Measurements from ENCODE around the gene CMIP.

The CMIP gene

DNA sequence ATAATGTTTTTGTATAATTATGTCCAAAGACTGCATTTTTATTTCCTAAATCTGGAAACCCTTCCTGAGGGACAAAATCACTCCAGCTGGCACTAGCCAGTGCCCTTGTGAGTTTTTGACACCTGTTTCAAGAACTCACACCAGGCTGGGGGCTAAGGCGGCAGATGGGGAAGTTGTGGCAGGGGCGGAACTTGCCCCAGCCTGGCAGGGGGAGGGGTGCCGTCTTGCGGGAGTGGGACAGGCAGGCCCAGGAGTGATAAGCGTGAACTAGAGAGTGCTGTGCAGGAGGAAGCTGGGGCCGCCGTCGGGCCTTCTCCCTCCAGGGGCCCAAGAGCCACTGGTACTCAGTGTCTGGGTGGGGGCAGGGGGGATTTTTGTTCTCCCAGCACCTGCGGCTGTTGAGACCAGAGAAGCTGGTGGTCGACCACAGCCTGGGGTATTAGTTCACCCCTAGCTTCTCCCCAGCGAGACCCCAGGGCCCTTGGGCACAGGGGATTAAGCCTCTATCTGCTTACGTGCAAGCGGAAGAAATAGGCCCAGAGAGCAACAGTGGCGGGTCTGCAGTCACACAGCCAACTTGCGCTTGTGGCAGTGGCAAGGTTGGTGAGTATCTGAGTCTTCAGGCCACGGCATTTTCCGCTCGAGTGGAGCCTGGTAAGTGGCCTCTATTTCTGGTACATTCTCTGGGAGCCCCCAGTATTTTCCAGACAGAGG, 294.3 kb downstream of the CMIP start:
- no peak for TF ChIP-seq TAF1 (IDR thresholded peaks at IDR 0.05; ENCODE audit: low read depth)
- TF ChIP-seq, protein P1, sequence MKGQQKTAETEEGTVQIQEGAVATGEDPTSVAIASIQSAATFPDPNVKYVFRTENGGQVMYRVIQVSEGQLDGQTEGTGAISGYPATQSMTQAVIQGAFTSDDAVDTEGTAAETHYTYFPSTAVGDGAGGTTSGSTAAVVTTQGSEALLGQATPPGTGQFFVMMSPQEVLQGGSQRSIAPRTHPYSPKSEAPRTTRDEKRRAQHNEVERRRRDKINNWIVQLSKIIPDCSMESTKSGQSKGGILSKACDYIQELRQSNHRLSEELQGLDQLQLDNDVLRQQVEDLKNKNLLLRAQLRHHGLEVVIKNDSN (IDR thresholded peaks at IDR 0.05): no peak
- TF ChIP-seq CREB1 (IDR thresholded peaks at IDR 0.05; ENCODE audit: low read depth): no peak
- TF ChIP-seq EGR1 (IDR thresholded peaks at IDR 0.05): no peak
- no peak for TF ChIP-seq RAD21 (IDR thresholded peaks at IDR 0.05; ENCODE audit: low read depth)
- TF ChIP-seq, protein P2, sequence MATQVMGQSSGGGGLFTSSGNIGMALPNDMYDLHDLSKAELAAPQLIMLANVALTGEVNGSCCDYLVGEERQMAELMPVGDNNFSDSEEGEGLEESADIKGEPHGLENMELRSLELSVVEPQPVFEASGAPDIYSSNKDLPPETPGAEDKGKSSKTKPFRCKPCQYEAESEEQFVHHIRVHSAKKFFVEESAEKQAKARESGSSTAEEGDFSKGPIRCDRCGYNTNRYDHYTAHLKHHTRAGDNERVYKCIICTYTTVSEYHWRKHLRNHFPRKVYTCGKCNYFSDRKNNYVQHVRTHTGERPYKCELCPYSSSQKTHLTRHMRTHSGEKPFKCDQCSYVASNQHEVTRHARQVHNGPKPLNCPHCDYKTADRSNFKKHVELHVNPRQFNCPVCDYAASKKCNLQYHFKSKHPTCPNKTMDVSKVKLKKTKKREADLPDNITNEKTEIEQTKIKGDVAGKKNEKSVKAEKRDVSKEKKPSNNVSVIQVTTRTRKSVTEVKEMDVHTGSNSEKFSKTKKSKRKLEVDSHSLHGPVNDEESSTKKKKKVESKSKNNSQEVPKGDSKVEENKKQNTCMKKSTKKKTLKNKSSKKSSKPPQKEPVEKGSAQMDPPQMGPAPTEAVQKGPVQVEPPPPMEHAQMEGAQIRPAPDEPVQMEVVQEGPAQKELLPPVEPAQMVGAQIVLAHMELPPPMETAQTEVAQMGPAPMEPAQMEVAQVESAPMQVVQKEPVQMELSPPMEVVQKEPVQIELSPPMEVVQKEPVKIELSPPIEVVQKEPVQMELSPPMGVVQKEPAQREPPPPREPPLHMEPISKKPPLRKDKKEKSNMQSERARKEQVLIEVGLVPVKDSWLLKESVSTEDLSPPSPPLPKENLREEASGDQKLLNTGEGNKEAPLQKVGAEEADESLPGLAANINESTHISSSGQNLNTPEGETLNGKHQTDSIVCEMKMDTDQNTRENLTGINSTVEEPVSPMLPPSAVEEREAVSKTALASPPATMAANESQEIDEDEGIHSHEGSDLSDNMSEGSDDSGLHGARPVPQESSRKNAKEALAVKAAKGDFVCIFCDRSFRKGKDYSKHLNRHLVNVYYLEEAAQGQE (IDR thresholded peaks at IDR 0.05; ENCODE audit: low read depth): no peak
- no peak for TF ChIP-seq ZBTB7A (IDR thresholded peaks at IDR 0.05; ENCODE audit: low read depth)
- TF ChIP-seq EP300 (IDR thresholded peaks at IDR 0.05; ENCODE audit: borderline replicate concordance): no peak
- TF ChIP-seq, protein P3, sequence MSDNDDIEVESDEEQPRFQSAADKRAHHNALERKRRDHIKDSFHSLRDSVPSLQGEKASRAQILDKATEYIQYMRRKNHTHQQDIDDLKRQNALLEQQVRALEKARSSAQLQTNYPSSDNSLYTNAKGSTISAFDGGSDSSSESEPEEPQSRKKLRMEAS (IDR thresholded peaks at IDR 0.05): no peak
- TF ChIP-seq TEAD4 (IDR thresholded peaks at IDR 0.05): no peak
- no peak for TF ChIP-seq FOXM1 (IDR thresholded peaks at IDR 0.05; ENCODE audit: borderline replicate concordance, low read depth)
- no peak for TF ChIP-seq CEBPB (IDR thresholded peaks at IDR 0.05)
- TF ChIP-seq NFIC (IDR thresholded peaks at IDR 0.05): no peak
- TF ChIP-seq YY1 (IDR thresholded peaks at IDR 0.05; ENCODE audit: low read depth): no peak
- TF ChIP-seq TCF12 (IDR thresholded peaks at IDR 0.05; ENCODE audit: low read depth): no peak

DNA sequence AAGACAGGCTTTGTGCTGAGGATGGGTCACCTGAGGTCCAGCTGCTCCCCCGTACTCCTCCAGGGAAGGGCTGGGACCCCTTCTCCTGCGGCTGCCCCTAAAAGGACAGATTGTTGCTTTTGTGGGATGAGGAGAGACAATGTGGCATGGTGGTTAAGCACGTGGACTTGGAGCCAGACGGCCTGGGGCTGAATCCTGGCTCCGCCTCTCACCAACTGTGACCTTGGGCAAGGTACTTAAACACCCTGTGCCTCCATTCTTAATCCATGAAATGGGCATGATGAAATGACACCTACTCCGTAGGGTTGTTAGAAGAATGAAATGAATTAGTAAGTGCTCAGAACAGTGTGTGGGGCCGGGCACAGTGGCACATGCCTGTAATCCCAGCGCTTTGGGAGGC, 294.9 kb downstream of the CMIP start:
- TF ChIP-seq RAD21 (IDR thresholded peaks at IDR 0.05; ENCODE audit: low read depth): no peak

DNA sequence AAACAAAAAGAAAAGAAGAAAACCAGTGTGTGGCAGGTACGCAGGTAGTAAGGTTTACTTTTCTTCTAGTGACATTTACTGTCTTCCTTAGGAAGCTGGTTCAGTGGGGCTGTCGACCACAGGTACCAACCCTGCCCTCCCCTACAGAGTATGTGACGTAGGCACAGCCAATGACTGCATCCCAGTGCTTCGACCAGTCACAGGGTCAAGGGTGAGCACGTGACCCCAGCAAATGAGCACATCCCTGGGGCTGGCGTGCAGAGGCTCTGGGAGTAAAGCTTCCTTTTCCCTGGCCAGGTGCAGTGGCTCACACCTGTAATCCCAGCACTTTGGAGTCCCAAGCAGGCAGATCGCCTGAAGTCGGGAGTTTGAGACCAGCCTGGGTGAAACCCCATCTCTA, 295.6 kb downstream of the CMIP start:
- TF ChIP-seq, protein P1 (IDR thresholded peaks at IDR 0.05): peak; percentile 51; the same call in 1 of the 2 replicates
- TF ChIP-seq YY1 (IDR thresholded peaks at IDR 0.05; ENCODE audit: low read depth): no peak

DNA sequence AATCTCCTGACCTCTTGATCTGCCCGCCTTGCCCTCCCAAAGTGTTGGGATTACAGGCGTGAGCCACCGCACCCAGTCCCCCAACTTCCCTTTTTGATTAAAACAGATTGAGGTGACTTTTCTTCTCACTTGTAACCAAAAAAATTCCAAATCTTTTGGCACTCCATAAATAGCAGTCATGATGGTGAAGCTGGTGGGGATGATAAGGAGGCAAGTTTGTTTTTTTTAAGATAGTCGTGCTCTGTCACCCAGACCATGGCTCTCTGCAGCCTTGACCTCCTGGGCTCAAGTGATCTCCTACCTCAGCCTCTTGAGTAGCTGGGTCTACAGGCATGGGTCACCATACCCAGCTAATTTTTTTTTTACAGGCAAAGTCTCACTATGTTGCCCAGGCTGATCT, 299.8 kb downstream of the CMIP start:
- TF ChIP-seq TCF12 (IDR thresholded peaks at IDR 0.05; ENCODE audit: low read depth): no peak
- no peak for TF ChIP-seq RAD21 (IDR thresholded peaks at IDR 0.05; ENCODE audit: low read depth)
- no peak for TF ChIP-seq CREB1 (IDR thresholded peaks at IDR 0.05; ENCODE audit: low read depth)
- no peak for TF ChIP-seq FOXM1 (IDR thresholded peaks at IDR 0.05; ENCODE audit: borderline replicate concordance, low read depth)
- TF ChIP-seq, protein P1 (IDR thresholded peaks at IDR 0.05): no peak
- no peak for TF ChIP-seq TEAD4 (IDR thresholded peaks at IDR 0.05)
- TF ChIP-seq, protein P3 (IDR thresholded peaks at IDR 0.05): no peak
- no peak for TF ChIP-seq EGR1 (IDR thresholded peaks at IDR 0.05)
- no peak for TF ChIP-seq CEBPB (IDR thresholded peaks at IDR 0.05)
- no peak for TF ChIP-seq TAF1 (IDR thresholded peaks at IDR 0.05; ENCODE audit: low read depth)
- no peak for TF ChIP-seq ZBTB7A (IDR thresholded peaks at IDR 0.05; ENCODE audit: low read depth)

DNA sequence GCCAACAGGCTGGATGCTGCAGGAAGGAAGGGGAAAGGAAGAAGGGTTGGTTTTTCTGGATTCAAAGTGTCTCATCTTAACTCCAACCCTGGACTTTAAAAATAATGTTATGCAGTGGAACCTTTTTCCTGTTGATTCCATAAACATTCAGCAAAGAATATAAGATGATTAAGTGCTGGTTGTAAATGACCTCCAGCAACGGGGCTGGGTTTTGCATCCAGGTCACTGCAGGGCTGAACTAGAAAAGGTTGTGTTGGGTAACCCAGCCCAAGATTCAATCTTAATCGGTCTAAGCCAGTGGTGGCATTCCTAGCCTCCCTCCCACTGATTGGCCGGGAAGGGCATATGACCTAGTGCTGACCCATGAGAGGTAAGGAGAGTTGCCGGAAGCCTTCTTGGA, 300.3 kb downstream of the CMIP start:
- no peak for TF ChIP-seq YY1 (IDR thresholded peaks at IDR 0.05; ENCODE audit: low read depth)
- TF ChIP-seq TCF12 (IDR thresholded peaks at IDR 0.05; ENCODE audit: low read depth): no peak
- TF ChIP-seq, protein P1 (IDR thresholded peaks at IDR 0.05): peak; percentile 17; the same call in 1 of the 2 replicates
- TF ChIP-seq, protein P3 (IDR thresholded peaks at IDR 0.05): no peak
- TF ChIP-seq CEBPB (IDR thresholded peaks at IDR 0.05): no peak
- TF ChIP-seq EGR1 (IDR thresholded peaks at IDR 0.05): no peak
- TF ChIP-seq RAD21 (IDR thresholded peaks at IDR 0.05; ENCODE audit: low read depth): no peak
- TF ChIP-seq FOXM1 (IDR thresholded peaks at IDR 0.05; ENCODE audit: borderline replicate concordance, low read depth): no peak
- TF ChIP-seq NFIC (IDR thresholded peaks at IDR 0.05): no peak

DNA sequence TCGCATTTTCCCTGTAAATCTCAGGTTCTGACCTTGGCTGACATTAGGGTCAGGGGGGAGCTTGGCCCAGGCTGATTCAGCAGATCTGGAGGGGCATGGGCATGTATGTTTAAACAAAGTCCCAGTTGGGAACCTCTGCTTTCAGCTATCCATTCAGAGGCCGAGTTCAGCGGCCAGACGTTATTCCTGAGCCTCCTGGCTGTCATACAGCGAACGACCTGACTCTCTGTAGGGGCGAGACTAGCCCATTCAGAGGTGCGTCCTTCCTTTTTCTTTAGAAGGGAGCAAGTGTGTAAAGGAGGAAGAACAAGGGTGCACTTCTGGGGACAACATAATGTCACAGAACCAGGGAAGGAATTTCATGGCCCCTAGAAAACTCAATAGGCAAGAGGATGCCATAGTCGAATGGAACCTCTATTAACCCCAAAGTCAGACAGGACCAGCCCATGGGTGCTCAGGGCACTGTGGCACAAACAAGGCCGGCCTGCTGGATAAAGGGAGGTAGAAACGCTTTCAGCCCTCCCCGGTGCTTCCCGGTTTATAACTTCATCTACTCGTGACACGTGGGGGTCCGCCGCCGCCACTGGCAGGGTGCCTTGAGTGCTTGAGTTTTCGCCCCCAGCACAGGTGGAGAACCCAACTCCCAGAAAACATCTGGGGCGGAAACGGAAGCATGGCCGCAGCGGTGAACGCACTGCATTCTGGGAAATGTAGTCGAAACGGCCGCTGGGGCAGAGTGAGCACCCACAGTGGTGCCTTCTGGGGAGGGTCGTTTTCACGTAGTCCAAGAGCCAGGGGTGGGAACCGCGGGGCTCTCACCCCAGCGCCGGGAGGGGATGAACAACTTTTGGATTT, 301.3 kb downstream of the CMIP start:
- TF ChIP-seq RAD21 (IDR thresholded peaks at IDR 0.05; ENCODE audit: low read depth): no peak
- TF ChIP-seq NFIC (IDR thresholded peaks at IDR 0.05): no peak
- TF ChIP-seq EP300 (IDR thresholded peaks at IDR 0.05; ENCODE audit: borderline replicate concordance): no peak
- TF ChIP-seq EGR1 (IDR thresholded peaks at IDR 0.05): no peak
- TF ChIP-seq, protein P1 (IDR thresholded peaks at IDR 0.05): no peak
- TF ChIP-seq YY1 (IDR thresholded peaks at IDR 0.05; ENCODE audit: low read depth): peak; percentile 70
- TF ChIP-seq CEBPB (IDR thresholded peaks at IDR 0.05): no peak
- TF ChIP-seq TEAD4 (IDR thresholded peaks at IDR 0.05): no peak
- TF ChIP-seq FOXM1 (IDR thresholded peaks at IDR 0.05; ENCODE audit: borderline replicate concordance, low read depth): no peak
- TF ChIP-seq TAF1 (IDR thresholded peaks at IDR 0.05; ENCODE audit: low read depth): peak; percentile 27; the same call in 1 of the 2 replicates
- no peak for TF ChIP-seq ZBTB7A (IDR thresholded peaks at IDR 0.05; ENCODE audit: low read depth)
- TF ChIP-seq TCF12 (IDR thresholded peaks at IDR 0.05; ENCODE audit: low read depth): no peak
- TF ChIP-seq, protein P2 (IDR thresholded peaks at IDR 0.05; ENCODE audit: low read depth): no peak
- no peak for TF ChIP-seq CREB1 (IDR thresholded peaks at IDR 0.05; ENCODE audit: low read depth)
